HepG2 (cell line): ENCODE results near the gene ZNF189. TPM values are rescaled to one million over a fixed set of nuclear protein-coding genes. Genes with fewer than 3 reads are reported as not detected.
A peak's percentile ranks its signal among the peaks of the same experiment; 100 is the strongest.

ENCODE experiments used
- HMG20A ChIP-seq: IDR thresholded peaks from 2 replicates; pipeline ENCODE4 v1.6.1; 2016; ENCODE audit warnings: borderline replicate concordance
- MNT ChIP-seq: fragments of 450-650 bp; IDR thresholded peaks from 2 replicates; pipeline ENCODE4 v1.6.1; 2016
- NFATC3 ChIP-seq: sonication (generic); formaldehyde crosslinking; IDR thresholded peaks from 2 replicates; pipeline ENCODE4 v1.5.1; 2020; ENCODE audit warnings: mild to moderate bottlenecking, missing genetic modification reagents
- PAX8 ChIP-seq: sonication (generic); formaldehyde crosslinking; IDR thresholded peaks from 2 replicates; pipeline ENCODE4 v1.8.0; 2022; ENCODE audit warnings: mild to moderate bottlenecking, missing genetic modification reagents, borderline replicate concordance
- PHF8 ChIP-seq: sonication (generic); formaldehyde crosslinking; IDR thresholded peaks from 2 replicates; pipeline ENCODE4 v1.5.0; 2020; ENCODE audit warnings: missing genetic modification reagents
- RBM22 ChIP-seq: fragments of 200-400 bp; formaldehyde crosslinking; optimal IDR thresholded peaks from 2 replicates; pipeline ENCODE3; 2017; ENCODE audit warnings: mild to moderate bottlenecking, low read length, moderate library complexity
- SRSF9 ChIP-seq: fragments of 200-400 bp; formaldehyde crosslinking; IDR thresholded peaks from 2 replicates; pipeline ENCODE4 v1.6.1; 2018; ENCODE audit warnings: borderline replicate concordance, mild to moderate bottlenecking, low read depth, low read length; ENCODE audit not compliant: insufficient read depth, poor library complexity, severe bottlenecking
- YEATS4 ChIP-seq: sonication (generic); formaldehyde crosslinking; IDR thresholded peaks from 2 replicates; pipeline ENCODE4 v1.4.0; 2020; ENCODE audit warnings: missing genetic modification reagents, borderline replicate concordance
- ZNF343 ChIP-seq: sonication (generic); formaldehyde crosslinking; IDR thresholded peaks from 2 replicates; pipeline ENCODE4 v1.4.0; 2020; ENCODE audit warnings: mild to moderate bottlenecking, missing genetic modification reagents
- ZNF619 ChIP-seq: sonication (generic); formaldehyde crosslinking; IDR thresholded peaks from 2 replicates; pipeline ENCODE4 v1.4.0; 2020; ENCODE audit warnings: mild to moderate bottlenecking, missing genetic modification reagents
- polyA plus RNA-seq, 8 experiments: library from polyadenylated mRNA; depleted of rRNA in 3 of 8; stranded (reverse) in 7 of 8; unstranded in 1 of 8; fragments of >200 nt; fragmentation: Illumina TruSeq in 4 of 8; extraction: Trizol in 4 of 8; gene quantifications; 2 replicates each; pipeline versions ENCODE4 v1.2.1 to v1.2.3, GENCODE V29; 2011 to 2016; ENCODE audit warnings: low read depth in 4 of 8, missing spikeins in 1 of 8, mixed read lengths in 1 of 8; ENCODE audit not compliant: insufficient read depth in 1 of 8
- total RNA-seq, 5 experiments: library from RNA; depleted of rRNA; stranded (reverse); fragments of >200 nt; fragmentation: Illumina TruSeq; extraction: Trizol; gene quantifications; 2 replicates each; pipeline ENCODE4 v1.2.3, GENCODE V29; 2016; ENCODE audit warnings: low read depth in 1 of 5
- TF ChIP-seq, protein P1 (sequence below), 2 experiments: fragments of 450-650 bp in 1 of 2; sonication (generic) in 1 of 2; formaldehyde crosslinking in 1 of 2; IDR thresholded peaks; 2 replicates each; pipeline versions ENCODE4 v1.6.1 to v1.8.0; 2016 to 2022; ENCODE audit warnings: antibody characterized with exemption in 1 of 2, mild to moderate bottlenecking in 1 of 2, missing genetic modification reagents in 1 of 2
- TF ChIP-seq, protein P2 (sequence below): sonication (generic); formaldehyde crosslinking; IDR thresholded peaks from 2 replicates; pipeline ENCODE4 v1.5.0; 2020; ENCODE audit warnings: missing genetic modification reagents
- TF ChIP-seq, protein P3 (sequence below): sonication (generic); formaldehyde crosslinking; IDR thresholded peaks from 2 replicates; pipeline ENCODE4 v1.5.1; 2020; ENCODE audit warnings: missing genetic modification reagents, mild to moderate bottlenecking, borderline replicate concordance

The ZNF189 gene
- total and polyA plus RNA-seq, 2 of the 13 experiments (the other 11 are each of a cell fraction or from before 2014, with no cell fraction given): 8.4 to 50.0 TPM

- TF ChIP-seq, protein P1, sequence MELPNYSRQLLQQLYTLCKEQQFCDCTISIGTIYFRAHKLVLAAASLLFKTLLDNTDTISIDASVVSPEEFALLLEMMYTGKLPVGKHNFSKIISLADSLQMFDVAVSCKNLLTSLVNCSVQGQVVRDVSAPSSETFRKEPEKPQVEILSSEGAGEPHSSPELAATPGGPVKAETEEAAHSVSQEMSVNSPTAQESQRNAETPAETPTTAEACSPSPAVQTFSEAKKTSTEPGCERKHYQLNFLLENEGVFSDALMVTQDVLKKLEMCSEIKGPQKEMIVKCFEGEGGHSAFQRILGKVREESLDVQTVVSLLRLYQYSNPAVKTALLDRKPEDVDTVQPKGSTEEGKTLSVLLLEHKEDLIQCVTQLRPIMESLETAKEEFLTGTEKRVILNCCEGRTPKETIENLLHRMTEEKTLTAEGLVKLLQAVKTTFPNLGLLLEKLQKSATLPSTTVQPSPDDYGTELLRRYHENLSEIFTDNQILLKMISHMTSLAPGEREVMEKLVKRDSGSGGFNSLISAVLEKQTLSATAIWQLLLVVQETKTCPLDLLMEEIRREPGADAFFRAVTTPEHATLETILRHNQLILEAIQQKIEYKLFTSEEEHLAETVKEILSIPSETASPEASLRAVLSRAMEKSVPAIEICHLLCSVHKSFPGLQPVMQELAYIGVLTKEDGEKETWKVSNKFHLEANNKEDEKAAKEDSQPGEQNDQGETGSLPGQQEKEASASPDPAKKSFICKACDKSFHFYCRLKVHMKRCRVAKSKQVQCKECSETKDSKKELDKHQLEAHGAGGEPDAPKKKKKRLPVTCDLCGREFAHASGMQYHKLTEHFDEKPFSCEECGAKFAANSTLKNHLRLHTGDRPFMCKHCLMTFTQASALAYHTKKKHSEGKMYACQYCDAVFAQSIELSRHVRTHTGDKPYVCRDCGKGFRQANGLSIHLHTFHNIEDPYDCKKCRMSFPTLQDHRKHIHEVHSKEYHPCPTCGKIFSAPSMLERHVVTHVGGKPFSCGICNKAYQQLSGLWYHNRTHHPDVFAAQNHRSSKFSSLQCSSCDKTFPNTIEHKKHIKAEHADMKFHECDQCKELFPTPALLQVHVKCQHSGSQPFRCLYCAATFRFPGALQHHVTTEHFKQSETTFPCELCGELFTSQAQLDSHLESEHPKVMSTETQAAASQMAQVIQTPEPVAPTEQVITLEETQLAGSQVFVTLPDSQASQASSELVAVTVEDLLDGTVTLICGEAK (IDR thresholded peaks at IDR 0.05): no peak
- TF ChIP-seq, protein P1 (CRISPR knock-in tag; IDR thresholded peaks at IDR 0.05): no peak
- TF ChIP-seq ZNF343 (CRISPR knock-in tag) (0 out of 2 replicates have a peak, but pooled peaks have one; percentile 38), NFATC3 (CRISPR knock-in tag) (no peak), RBM22 (no peak), ZNF619 (no peak), MNT (no peak), YEATS4 (no peak; the same call in 1 of the 2 replicates), PAX8 (CRISPR knock-in tag) (no peak), PHF8 (CRISPR knock-in tag) (no peak), SRSF9 (no peak), HMG20A (CRISPR knock-in tag) (no peak)
- TF ChIP-seq, protein P2, sequence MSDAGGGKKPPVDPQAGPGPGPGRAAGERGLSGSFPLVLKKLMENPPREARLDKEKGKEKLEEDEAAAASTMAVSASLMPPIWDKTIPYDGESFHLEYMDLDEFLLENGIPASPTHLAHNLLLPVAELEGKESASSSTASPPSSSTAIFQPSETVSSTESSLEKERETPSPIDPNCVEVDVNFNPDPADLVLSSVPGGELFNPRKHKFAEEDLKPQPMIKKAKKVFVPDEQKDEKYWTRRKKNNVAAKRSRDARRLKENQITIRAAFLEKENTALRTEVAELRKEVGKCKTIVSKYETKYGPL (CRISPR knock-in tag): no peak
- TF ChIP-seq, protein P3, sequence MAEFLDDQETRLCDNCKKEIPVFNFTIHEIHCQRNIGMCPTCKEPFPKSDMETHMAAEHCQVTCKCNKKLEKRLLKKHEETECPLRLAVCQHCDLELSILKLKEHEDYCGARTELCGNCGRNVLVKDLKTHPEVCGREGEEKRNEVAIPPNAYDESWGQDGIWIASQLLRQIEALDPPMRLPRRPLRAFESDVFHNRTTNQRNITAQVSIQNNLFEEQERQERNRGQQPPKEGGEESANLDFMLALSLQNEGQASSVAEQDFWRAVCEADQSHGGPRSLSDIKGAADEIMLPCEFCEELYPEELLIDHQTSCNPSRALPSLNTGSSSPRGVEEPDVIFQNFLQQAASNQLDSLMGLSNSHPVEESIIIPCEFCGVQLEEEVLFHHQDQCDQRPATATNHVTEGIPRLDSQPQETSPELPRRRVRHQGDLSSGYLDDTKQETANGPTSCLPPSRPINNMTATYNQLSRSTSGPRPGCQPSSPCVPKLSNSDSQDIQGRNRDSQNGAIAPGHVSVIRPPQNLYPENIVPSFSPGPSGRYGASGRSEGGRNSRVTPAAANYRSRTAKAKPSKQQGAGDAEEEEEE (CRISPR knock-in tag): no peak
Measured at GRCh38 chr9:101354765-101355708, 43.6 kb upstream of the ZNF189 start (continued).
